Stimulated activated CD4-positive, alpha-beta T cell treated with anti-CD3 and anti-CD28 coated beads, Interleukin-12 subunit alpha, Interleukin-12 subunit beta, amount 100 ng/mL, for 4 hours (primary cell): ENCODE results near the gene FRMD3.

Experiments
- DNase-seq: peaks from one replicate; pipeline ENCODE4 v3.0.0-alpha.2; 2020

Gene FRMD3

GRCh38 chr9:83471241-83471640 is 67.0 kb downstream of the FRMD3 start:
- no peak for DNase-seq

- DNase-seq: no peak
Measured at GRCh38 chr9:83469722-83470121, 68.5 kb downstream of the FRMD3 start.

- DNase-seq: no peak
Measured at GRCh38 chr9:83468821-83469220, 69.4 kb downstream of the FRMD3 start.

- no peak for DNase-seq
Measured at GRCh38 chr9:83466877-83467276, 71.3 kb downstream of the FRMD3 start.

GRCh38 chr9:83466351-83466750 is 71.8 kb downstream of the FRMD3 start:
- no peak for DNase-seq

GRCh38 chr9:83459830-83460229 is 78.4 kb downstream of the FRMD3 start:
- no peak for DNase-seq

- no peak for DNase-seq
Measured at GRCh38 chr9:83458530-83458929, 79.7 kb downstream of the FRMD3 start.

GRCh38 chr9:83457005-83457404 is 81.2 kb downstream of the FRMD3 start:
- no peak for DNase-seq

- DNase-seq: no peak
Measured at GRCh38 chr9:83456226-83456625, 82.0 kb downstream of the FRMD3 start.

- no peak for DNase-seq
Measured at GRCh38 chr9:83454076-83454475, 84.1 kb downstream of the FRMD3 start.

GRCh38 chr9:83451308-83451707 is 86.9 kb downstream of the FRMD3 start:
- DNase-seq: no peak

GRCh38 chr9:83449983-83450382 is 88.2 kb downstream of the FRMD3 start:
- no peak for DNase-seq

GRCh38 chr9:83449166-83449565 is 89.0 kb downstream of the FRMD3 start:
- DNase-seq: no peak

- no peak for DNase-seq
Measured at GRCh38 chr9:83448626-83449025, 89.6 kb downstream of the FRMD3 start.

- DNase-seq: no peak
Measured at GRCh38 chr9:83447351-83447750, 90.8 kb downstream of the FRMD3 start.

- DNase-seq: no peak
Measured at GRCh38 chr9:83445703-83446265, 92.4 kb downstream of the FRMD3 start.

- no peak for DNase-seq
Measured at GRCh38 chr9:83444110-83444509, 94.1 kb downstream of the FRMD3 start.

- DNase-seq: no peak
Measured at GRCh38 chr9:83441390-83441789, 96.8 kb downstream of the FRMD3 start.

- DNase-seq: no peak
Measured at GRCh38 chr9:83440641-83441040, 97.6 kb downstream of the FRMD3 start.

- no peak for DNase-seq
Measured at GRCh38 chr9:83435301-83435700, 102.9 kb downstream of the FRMD3 start.

- DNase-seq: no peak
Measured at GRCh38 chr9:83434254-83434653, 103.9 kb downstream of the FRMD3 start.

GRCh38 chr9:83433846-83434245 is 104.4 kb downstream of the FRMD3 start:
- no peak for DNase-seq

- no peak for DNase-seq
Measured at GRCh38 chr9:83432877-83433550, 105.2 kb downstream of the FRMD3 start.

GRCh38 chr9:83432104-83432627 is 106.0 kb downstream of the FRMD3 start:
- no peak for DNase-seq
